ENCODE measurements around the gene PRPF38A.

DNA sequence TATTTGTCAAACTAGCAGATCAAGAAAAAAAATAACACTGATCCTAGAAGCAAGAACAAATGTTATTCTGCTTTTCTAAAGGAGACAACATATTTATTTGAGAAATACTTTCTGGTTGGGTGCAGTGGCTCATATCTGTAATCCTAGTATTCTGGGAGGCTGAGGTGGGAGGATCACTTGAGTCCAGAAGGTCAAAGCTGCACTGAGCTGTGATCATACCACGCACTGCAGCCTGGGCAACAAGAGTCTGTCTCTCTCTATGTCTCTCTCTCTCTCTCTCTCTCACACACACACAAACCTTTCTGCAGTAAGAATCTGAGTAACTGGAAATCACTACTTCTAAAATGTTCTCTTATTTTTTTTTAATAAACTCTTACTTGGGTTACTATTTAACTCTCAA, 31.2 kb downstream of the PRPF38A start:
- no peak for TF ChIP-seq POLR2A (IDR thresholded peaks at IDR 0.05; ENCODE audit: low read depth, low read length)
- TF ChIP-seq, protein P1, sequence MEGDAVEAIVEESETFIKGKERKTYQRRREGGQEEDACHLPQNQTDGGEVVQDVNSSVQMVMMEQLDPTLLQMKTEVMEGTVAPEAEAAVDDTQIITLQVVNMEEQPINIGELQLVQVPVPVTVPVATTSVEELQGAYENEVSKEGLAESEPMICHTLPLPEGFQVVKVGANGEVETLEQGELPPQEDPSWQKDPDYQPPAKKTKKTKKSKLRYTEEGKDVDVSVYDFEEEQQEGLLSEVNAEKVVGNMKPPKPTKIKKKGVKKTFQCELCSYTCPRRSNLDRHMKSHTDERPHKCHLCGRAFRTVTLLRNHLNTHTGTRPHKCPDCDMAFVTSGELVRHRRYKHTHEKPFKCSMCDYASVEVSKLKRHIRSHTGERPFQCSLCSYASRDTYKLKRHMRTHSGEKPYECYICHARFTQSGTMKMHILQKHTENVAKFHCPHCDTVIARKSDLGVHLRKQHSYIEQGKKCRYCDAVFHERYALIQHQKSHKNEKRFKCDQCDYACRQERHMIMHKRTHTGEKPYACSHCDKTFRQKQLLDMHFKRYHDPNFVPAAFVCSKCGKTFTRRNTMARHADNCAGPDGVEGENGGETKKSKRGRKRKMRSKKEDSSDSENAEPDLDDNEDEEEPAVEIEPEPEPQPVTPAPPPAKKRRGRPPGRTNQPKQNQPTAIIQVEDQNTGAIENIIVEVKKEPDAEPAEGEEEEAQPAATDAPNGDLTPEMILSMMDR (IDR thresholded peaks at IDR 0.05; ENCODE audit: extremely low read depth in 1 of 2, insufficient read depth in 1 of 2, low read depth in 1 of 2, low read length in 2 of 2) = no peak
- no peak for TF ChIP-seq POLR2AphosphoS5 (IDR thresholded peaks at IDR 0.05; ENCODE audit: insufficient read depth, low read depth, low read length)

Measured in endothelial cell of umbilical vein (primary cell).